PFSK-1 (cell line): ENCODE measurements around the gene SCCPDH.

ENCODE experiments used
- FOXP2 ChIP-seq: optimal IDR thresholded peaks from 2 replicates; pipeline ENCODE3; 2011; ENCODE audit warnings: borderline replicate concordance, control low read depth, inconsistent platforms; ENCODE audit not compliant: insufficient read depth; ENCODE audit errors: extremely low read length, extremely low read depth
- POLR2AphosphoS5 ChIP-seq: IDR thresholded peaks from 2 replicates; pipeline ENCODE4 v1.6.1; 2012; ENCODE audit warnings: low read depth, mild to moderate bottlenecking, control low read depth, low read length, moderate library complexity
- REST ChIP-seq, 2 experiments: IDR thresholded peaks; 2 replicates each; pipeline versions ENCODE4 v1.6.1 to v1.8.0; 2011 to 2012; ENCODE audit warnings: low read depth in 2 of 2, low read length in 2 of 2, control low read depth in 1 of 2, inconsistent platforms in 1 of 2, mild to moderate bottlenecking in 1 of 2, moderate library complexity in 1 of 2; ENCODE audit not compliant: insufficient read depth in 1 of 2
- SIN3A ChIP-seq: IDR thresholded peaks from 2 replicates; pipeline ENCODE4 v1.6.1; 2012; ENCODE audit warnings: mild to moderate bottlenecking, low read length, moderate library complexity, borderline replicate concordance; ENCODE audit not compliant: insufficient read depth

- no peak for TF ChIP-seq FOXP2
- TF ChIP-seq POLR2AphosphoS5: no peak
- no peak for TF ChIP-seq SIN3A
- TF ChIP-seq REST (IDR thresholded peaks at IDR 0.05; ENCODE audit: insufficient read depth in 1 of 2, low read depth in 2 of 2, low read length in 2 of 2): no peak
Observed at GRCh38 chr1:246680190-246680589, 44.0 kb upstream of the SCCPDH start.
